ENCODE measurements around the gene HEXB.

DNA sequence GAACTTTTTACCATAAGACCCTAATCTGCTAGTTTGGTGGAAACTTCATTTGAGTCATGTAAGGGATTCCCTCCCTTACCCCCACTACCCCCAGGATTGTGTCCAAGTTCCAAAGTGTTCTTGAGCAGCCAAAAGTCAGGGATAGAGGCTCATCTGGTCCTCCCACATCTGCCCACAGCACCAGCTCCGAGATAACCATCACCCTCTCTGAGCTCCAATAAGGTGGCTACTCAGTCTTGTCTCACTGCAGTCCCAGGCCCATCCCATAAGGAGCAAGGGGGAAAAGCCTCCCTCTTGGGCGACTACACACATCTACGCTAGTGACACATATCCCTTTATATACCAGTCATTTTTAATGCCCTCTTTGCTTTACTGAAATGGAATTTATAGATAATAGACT, 32.5 kb upstream of the HEXB start:
- TF ChIP-seq, protein P1, sequence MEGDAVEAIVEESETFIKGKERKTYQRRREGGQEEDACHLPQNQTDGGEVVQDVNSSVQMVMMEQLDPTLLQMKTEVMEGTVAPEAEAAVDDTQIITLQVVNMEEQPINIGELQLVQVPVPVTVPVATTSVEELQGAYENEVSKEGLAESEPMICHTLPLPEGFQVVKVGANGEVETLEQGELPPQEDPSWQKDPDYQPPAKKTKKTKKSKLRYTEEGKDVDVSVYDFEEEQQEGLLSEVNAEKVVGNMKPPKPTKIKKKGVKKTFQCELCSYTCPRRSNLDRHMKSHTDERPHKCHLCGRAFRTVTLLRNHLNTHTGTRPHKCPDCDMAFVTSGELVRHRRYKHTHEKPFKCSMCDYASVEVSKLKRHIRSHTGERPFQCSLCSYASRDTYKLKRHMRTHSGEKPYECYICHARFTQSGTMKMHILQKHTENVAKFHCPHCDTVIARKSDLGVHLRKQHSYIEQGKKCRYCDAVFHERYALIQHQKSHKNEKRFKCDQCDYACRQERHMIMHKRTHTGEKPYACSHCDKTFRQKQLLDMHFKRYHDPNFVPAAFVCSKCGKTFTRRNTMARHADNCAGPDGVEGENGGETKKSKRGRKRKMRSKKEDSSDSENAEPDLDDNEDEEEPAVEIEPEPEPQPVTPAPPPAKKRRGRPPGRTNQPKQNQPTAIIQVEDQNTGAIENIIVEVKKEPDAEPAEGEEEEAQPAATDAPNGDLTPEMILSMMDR (IDR thresholded peaks at IDR 0.05): no peak
- TF ChIP-seq POLR2A (IDR thresholded peaks at IDR 0.05): no peak
